NCI-H345 (cell line): Measurements from ENCODE around the gene TENM4.

Source experiments
- DNase-seq: peaks from one replicate; lab custom pipeline; 2025; lab: John Stamatoyannopoulos, UW

TENM4 gene

DNA sequence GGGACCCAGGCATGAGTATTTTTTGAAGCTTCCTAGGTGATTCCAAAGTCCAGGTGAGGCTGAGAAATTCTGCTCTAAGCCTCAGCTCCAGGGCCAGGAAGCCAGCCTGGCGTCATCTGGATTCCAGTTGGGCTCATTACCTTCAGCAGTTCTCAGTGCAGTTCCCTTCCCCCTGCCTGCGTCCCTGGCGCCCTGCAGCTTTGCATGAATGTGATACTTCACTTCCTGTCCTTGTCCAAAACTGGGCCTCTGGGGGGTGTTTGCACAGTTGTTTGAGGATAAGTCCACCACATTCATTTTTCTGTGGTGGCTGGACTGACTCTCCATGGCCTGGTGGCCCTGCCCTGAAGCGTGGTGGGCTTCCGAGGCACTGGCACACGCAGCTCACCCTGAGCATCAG, 98.1 kb downstream of the TENM4 start:
- peak; percentile 29 for DNase-seq

GRCh38 chr11:79342236-79342635, 98.6 kb downstream of the TENM4 start:
- DNase-seq: no peak

DNA sequence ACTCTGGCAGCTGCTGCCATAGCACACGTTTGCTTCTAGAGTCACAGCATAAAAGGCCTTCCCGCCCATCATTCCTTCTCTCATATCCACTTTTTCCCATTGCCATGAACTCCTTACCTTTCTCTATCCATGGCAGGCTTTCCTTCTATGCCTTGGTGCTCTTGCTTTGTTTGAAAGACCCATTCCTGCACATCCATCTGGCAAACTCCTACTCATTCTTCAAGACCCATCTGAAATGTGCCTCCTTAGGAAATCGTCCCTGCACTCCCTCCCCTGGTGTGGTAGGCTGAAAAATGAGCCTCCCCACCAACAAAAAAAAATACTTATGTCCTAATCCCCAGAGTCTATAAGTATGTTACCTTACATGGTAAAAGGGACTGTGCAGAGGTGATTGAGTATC, 100.3 kb downstream of the TENM4 start:
- DNase-seq: no peak

- DNase-seq: no peak
These were observed 103.9 kb downstream of the TENM4 start for GRCh38 chr11:79336797-79337517.

- no peak for DNase-seq
These were observed 105.1 kb downstream of the TENM4 start for GRCh38 chr11:79335681-79336080.

GRCh38 chr11:79333355-79333754, 107.5 kb downstream of the TENM4 start:
- no peak for DNase-seq

- DNase-seq: no peak
These were observed 108.8 kb downstream of the TENM4 start for GRCh38 chr11:79332017-79332416.

DNA sequence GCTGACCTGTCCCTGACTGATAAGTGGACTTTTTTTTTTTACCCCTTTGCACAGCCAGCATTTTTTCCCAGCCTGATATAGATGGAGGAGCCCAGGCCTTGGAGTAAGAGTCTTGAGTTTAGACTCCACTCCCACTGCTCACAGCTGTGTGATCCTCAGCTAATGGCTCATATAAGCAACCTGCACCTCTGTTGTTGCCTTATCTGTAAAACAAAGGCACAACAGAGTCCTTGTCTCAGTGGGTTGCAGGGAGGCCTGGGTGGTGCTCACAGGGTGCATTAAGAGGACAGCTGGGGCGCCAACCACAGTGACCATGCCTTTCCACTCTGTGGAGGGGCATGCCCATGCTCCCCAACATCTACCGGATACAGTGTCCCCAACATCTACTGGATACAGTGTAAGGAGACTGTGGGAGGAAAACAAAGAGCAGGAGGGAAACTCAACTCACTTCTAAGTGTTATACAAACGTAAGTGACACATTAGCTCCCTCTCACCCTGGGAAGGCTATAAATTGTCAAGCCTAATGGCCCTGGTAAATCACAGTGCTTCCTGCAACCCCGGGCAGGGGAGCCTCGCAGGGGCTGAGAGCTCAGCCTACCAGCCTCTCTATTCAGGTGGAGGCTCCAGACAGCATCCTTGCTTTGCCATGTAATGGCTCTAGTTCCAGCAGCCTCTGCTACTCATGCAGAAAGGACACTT, 109.5 kb downstream of the TENM4 start:
- peak; percentile 24 for DNase-seq

DNA sequence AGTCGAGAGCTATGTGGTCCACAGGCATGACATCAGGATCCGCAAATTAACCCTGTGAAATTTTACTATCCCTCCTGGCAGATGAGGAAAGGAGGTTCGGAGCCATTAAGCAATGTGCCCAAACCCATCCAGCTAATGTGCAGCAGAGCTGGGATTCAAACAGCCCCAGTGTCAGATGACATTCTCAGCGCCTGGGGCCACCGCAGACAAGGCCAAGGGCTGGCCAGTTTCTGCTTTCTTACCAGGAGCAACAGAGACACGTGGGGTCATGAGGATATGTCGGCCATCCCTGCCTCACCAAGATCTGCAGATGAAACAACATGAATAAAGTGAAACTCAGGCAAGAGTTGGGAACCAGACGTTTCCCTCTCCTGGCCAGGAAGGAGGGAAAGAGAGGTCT, 110.2 kb downstream of the TENM4 start:
- DNase-seq: no peak

DNA sequence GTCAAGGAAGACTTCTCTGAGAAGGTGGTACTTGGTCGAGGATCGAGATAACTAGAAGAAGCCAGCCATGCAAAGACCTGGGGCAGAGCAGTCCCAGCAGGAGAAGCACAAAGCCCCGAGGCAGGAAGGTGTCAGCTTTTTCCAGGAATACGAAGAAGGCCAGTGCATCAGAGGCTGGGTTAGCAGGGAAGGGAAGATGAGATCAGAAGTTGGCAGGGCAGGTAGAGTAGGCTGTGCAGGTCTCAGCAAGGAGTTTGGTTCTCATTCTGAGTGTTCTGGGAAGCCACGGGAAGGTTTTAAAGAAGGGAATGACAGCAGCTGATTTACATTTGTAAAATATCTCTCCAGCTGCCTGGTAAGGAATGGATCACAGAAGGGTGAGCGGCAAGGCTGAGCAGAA, 111.3 kb downstream of the TENM4 start:
- DNase-seq: no peak

DNA sequence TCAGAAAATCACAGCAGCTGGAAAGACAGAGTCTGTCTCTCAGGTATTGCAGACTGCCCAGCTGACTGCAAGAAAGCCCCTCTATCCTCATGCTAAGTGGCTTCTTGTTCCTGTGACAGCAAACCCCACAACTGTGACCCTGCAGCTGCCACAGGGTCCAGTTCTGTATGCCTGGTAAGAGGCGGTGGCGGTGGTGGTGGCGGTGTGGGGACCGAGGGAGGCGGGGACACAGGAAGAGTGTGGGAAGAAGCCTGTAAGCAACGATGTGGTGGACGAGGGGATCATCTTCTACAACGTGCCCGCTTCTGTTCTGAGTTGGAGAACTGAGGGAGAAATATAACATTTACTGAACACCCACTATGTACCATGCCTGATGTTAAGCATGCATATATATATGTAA, 112.4 kb downstream of the TENM4 start:
- no peak for DNase-seq

- DNase-seq: no peak
These were observed 115.0 kb downstream of the TENM4 start for GRCh38 chr11:79325851-79326250.

DNA sequence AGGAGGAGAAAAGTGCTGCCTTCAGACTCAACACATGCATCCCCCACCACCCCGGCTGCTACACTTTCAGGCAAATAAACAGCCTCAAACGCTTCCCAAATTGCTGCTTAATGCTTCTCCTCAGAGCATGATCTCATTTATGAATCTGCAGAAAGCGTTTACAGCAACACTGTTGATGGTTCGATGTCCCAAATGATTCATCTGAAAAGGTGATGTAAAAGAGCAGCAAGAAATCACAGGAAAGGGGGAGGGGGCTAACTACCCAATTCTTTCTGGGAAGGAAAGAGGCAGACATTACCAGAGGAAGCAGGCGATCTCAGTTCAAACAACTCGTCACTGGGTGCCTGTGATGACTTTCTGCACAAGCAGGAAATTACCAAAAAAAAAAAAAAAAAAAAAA, 119.6 kb downstream of the TENM4 start:
- no peak for DNase-seq

- DNase-seq: no peak
These were observed 125.7 kb downstream of the TENM4 start for GRCh38 chr11:79314906-79315689.

DNA sequence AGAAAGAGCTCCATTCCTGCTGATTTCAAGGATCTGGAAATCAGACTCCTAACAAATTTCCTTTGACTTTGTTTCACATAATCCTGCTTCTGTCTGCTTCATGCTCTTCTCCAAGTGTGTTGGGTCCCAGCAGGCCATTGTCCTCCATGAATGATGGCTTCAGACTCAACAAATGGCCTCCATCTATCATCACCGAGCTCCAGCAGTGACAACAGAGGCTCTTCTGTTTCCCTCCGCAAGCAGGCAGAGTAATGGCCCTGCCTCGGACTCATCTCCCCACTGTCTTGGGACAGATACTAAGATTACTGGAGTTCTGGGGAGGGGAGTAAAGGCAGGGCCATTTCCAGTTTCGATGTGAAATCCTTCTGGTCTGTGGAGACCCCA, 127.3 kb downstream of the TENM4 start:
- peak; percentile 26 for DNase-seq

DNA sequence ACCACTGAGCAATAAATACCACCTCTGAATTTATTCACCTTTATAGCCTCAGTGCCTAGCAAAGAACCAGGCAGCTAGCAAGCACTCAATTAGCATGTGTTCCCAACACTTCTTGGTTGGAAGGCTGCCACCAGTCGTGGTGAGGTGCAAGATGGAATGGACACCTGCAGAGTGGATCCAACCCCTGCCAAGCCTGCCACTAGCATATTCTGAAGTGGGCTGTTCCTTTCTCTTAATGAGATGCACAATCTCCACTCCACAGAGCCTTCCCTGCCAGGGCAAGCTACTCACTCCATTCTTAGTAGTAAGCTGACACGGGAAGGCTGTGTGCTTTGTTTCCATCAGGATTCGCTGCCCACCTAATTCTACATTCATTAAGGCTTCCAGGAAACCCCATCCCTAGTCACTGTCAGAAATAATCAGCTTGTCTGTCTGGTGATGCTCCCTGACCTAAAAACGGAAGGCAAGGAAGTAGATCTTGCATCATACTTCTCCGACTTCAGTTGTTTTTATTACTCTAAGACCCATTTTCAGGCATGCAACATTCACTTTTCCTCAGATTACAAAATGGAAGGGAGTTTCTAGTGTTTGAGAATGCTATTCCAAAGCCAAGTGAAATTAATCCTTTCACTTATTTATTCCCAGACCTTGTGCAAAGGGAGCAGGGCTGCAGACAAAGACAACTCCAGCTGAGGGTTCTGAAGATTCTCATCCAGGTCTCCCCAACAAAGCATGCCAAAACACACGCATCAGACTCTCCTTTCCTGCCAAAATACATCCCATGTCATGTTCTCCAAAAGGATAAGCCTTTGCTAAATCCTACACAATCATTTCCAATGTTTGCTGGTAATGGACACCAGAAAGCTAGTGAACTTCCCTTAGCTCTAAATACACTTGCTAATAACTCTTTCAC, 128.0 kb downstream of the TENM4 start:
- DNase-seq: peak; percentile 96

GRCh38 chr11:79311461-79311860, 129.4 kb downstream of the TENM4 start:
- no peak for DNase-seq

- no peak for DNase-seq
These were observed 131.4 kb downstream of the TENM4 start for GRCh38 chr11:79309407-79309806.

GRCh38 chr11:79308429-79308828, 132.4 kb downstream of the TENM4 start:
- DNase-seq: no peak

DNA sequence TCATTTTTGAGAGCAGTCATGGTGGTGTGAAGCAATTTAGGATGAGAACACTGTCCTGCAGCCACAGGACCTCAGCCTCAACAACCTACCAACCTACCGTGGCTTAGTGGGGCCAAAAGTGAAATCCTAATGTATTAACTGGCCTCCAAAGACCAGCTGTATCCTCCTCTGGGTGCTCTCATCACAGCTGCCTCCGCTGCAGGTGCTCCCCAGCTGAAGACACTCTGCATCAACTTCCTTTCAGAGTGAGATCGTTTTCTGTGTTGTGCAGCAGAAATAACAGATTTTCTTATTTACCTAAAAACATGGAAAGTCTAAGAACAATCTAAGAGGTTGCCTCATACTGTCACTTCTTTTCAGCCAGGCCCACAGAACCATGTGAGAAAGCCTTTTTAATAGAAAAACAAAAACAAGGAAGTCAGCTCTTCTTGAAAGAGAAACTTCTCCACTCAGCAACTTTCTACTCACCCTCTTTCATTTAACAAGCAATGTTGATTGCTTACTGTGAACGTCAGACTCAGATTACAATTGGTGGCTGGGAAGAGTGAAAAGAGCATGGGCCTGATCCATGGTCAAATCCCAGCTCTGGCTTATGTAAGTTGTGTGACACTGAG, 136.1 kb downstream of the TENM4 start:
- no peak for DNase-seq

DNA sequence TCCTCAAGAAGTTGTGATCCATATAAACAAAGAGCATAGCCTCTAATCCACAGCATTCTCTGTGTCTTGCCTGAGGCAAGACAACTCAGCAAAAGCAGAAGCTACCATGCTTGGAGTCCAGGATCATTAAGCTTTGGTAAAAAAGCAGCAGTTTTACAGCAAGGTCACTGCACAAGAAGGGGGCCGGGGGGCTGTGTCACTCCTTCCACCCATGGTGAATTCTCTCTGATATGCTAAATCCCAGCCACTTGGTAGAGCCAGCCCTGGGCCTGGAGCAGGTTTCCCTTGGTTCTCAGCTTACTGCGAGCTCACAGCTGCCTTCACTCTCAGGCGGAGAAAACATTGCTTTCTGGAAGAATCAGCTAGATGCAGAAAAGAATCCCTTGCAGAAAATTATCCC, 144.7 kb downstream of the TENM4 start:
- DNase-seq: no peak
